ENCODE data around the gene ADAMTSL5.
"Not testable (repeated sequence)": the region's sequence is repeated elsewhere in the genome, so short reads cannot be mapped to it uniquely, and the experiment has no call there.

ADAMTSL5 gene

GRCh38 chr19:1478934-1479707 is 33.7 kb downstream of the ADAMTSL5 start, which contains the start of gene C19orf25:
C19orf25 (minus strand) TSS chr19:1479215; CDS start chr19:1478903, 312 bp downstream.
- TF ChIP-seq CTCF (conservative IDR thresholded peaks at IDR 0.05; ENCODE audit: low read length), result no peak
- peak; percentile 92 for DNase-seq (ENCODE audit: low read depth)
- H3K4me3 ChIP-seq (ENCODE audit: low read length), result peak within 1 kb of the TSS; percentile 85

GRCh38 chr19:1477056-1477455 is 35.8 kb downstream of the ADAMTSL5 start:
- DNase-seq (ENCODE audit: low read depth); H3K4me3 ChIP-seq (ENCODE audit: low read length): not testable (repeated sequence)

DNA sequence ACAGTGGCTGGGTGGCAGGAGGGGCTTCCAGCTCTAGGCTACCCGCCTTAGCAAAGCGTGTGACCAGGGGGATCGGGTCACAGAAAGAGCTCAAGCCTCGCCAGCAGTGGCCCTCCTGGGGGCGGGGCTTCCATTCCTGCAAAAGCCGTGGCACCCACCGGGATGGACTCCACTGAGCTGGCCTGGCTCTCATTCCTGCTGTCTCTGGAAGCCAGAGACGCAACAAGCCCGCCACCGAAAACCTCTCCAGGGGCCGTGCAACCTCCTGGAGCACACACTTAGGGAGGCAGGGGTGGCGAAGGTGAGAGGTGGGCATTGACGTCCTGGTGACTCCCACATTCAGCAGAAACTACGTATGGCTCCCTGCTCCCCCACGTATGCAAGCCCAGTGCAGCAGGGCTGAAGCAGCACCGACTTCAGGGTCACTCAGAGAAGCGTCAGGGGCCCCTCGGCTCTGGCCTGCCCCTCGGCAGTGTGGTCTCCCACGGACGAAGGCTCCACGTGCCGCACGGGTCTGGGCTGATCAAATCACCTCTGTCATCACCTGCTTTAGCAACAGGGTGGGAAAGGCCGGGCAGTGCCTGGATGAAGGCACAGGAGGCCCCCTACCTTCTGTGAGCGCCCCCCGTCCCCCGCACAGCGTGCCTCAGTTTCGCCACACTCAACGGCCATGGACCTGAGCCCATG is 36.9 kb downstream of the ADAMTSL5 start:
- H3K4me3 ChIP-seq (ENCODE audit: low read length), result no peak overlapping the region
- no peak for DNase-seq (ENCODE audit: low read depth)
- no peak for TF ChIP-seq CTCF (conservative IDR thresholded peaks at IDR 0.05; ENCODE audit: low read length)

DNA sequence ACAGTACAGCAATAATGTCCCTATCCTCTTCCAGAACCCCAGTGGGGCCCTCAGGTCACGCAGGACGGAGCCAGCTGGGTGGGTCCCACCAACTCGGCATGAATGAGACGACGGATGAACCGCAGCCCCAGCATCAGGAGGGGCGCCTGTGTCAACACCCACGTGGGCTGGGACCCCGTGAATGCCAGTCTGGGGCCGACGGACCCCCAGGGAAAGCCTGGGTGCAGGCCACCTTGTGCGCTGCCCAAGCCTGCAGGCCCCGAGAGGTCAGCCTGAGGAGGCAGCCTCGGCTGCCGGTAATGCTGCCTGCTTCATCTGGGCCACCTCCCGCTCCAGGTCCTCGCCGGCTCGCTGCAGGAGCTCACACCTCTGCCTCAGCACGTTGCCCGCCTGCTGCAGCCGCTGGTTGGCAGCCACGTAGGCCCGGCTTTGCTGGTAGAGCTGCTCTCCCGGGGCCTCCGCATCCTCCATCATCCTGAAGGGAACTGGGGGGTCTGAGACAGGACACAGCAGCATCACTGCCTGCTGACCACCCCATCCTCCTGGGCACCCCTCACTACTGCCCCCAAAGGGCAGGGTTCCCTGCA is 38.0 kb downstream of the ADAMTSL5 start:
- DNase-seq (ENCODE audit: low read depth), result no peak
- TF ChIP-seq CTCF (conservative IDR thresholded peaks at IDR 0.05; ENCODE audit: low read length), result no peak
- H3K4me3 ChIP-seq (ENCODE audit: low read length), result no peak overlapping the region

DNA sequence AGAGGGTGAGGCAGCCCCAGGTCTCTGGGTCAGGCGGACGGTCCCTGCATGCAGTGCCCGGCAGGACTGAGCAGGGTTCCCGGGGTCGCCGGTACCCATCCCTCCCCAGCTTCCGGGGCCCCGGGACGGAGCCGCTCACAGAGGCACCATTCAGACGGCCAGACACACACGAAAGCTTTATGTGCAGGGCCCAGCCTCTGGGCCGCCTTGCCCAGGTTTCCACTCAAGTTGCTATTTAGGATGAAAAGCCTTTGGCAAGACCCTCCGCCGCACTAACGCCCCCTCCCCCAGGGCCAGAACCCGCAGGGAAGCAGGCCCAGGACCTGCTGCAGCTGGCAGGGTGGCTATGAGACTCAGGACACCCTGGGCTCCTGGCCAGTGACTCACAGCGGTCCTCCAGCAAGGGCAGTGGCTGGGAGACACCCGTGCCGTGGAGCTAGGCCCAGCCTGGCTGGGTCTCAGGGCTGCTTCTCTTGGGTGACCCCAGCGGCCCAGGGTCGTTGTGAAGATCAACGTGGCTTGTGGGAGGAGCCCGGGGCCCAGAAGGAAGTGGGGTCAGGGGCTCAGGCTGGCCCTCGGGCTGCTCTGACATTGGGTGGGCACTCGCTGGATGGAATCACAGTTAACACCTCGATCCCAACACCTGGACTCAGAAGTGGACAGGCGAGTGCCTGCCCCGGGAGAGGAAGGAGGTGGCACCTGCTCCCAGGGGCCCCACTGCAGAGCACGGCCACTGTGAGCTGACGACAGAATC is 38.6 kb downstream of the ADAMTSL5 start:
- TF ChIP-seq CTCF (conservative IDR thresholded peaks at IDR 0.05; ENCODE audit: low read length), result no peak
- no peak for DNase-seq (ENCODE audit: low read depth)
- no peak overlapping the region for H3K4me3 ChIP-seq (ENCODE audit: low read length)

DNA sequence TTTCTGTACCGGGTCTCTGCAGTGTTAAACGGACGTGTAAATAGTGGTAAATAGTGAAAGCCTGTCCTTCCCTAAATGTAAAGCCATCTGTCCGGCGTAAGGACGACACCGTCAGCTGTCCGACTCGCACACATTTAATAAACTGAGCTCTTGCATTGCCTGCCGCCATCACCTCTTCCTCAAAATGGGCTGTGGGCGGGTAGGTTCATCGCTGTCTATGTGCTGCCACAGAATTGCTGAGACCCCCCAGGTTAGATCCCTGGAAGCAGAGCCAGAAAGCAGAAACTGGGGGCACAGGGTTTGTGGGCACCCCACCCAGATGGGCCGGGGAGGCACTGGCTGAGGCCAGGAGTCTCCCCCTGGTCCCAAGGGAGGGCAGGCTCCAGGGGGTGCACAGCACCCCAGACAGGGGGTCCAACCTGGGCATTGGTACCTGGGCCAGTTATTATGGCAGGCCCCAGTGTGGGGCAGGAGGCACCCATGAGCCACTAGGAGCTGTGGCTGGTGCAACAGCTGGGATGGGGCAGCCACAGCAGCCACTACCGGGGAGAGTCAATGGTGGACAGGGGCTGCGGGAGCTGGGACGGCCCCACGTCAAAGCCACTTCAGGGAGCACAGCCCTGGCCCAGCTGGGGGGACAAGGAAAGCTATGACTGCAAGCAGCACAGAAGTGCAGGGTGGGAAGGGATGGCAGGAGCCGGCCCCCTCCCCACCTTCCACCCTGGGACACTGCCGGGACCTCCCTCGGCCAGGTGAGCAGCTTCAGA is 39.6 kb downstream of the ADAMTSL5 start:
- TF ChIP-seq CTCF (conservative IDR thresholded peaks at IDR 0.05; ENCODE audit: low read length), result no peak
- DNase-seq (ENCODE audit: low read depth), result no peak
- H3K4me3 ChIP-seq (ENCODE audit: low read length), result no peak overlapping the region
